AG10803 (cell line): ENCODE measurements around the gene GAL.

ENCODE experiments used
- DNase-seq: peaks from one replicate; pipeline ENCODE4 v3.0.0; 2010; ENCODE audit warnings: low read depth
- H3K4me3 ChIP-seq: 2 replicates; pipeline ENCODE4 v1.5.1; 2011; ENCODE audit warnings: mild to moderate bottlenecking, low read length, control low read depth
- CTCF ChIP-seq: conservative IDR thresholded peaks from 2 replicates; pipeline ENCODE4 v1.5.1; 2011; ENCODE audit warnings: mild to moderate bottlenecking, low read length, control low read depth, inconsistent platforms

The GAL gene

GRCh38 chr11:68715456-68716122, 31.2 kb downstream of the GAL start:
- no peak for TF ChIP-seq CTCF
- H3K4me3 ChIP-seq: no peak overlapping the region
- DNase-seq: no peak

GRCh38 chr11:68721075-68721474, 36.7 kb downstream of the GAL start:
- DNase-seq: no peak
- no peak for TF ChIP-seq CTCF

GRCh38 chr11:68722143-68722542, 37.8 kb downstream of the GAL start:
- DNase-seq: no peak

More at GRCh38 chr11:68721075-68721474, 36.7 kb downstream of the GAL start:
- no peak overlapping the region for H3K4me3 ChIP-seq

GRCh38 chr11:68724293-68724692, 39.9 kb downstream of the GAL start:
- no peak overlapping the region for H3K4me3 ChIP-seq
- DNase-seq: no peak
- TF ChIP-seq CTCF: no peak

More at GRCh38 chr11:68722143-68722542, 37.8 kb downstream of the GAL start:
- no peak for TF ChIP-seq CTCF
- no peak overlapping the region for H3K4me3 ChIP-seq

- no peak for TF ChIP-seq CTCF
- no peak overlapping the region for H3K4me3 ChIP-seq
- no peak for DNase-seq
These were observed 43.4 kb downstream of the GAL start for GRCh38 chr11:68727783-68728182.

GRCh38 chr11:68734111-68734510, 49.8 kb downstream of the GAL start:
- DNase-seq: no peak
- H3K4me3 ChIP-seq: no peak overlapping the region
- TF ChIP-seq CTCF: no peak

- no peak for DNase-seq
- no peak overlapping the region for H3K4me3 ChIP-seq
- no peak for TF ChIP-seq CTCF
These were observed 50.8 kb downstream of the GAL start for GRCh38 chr11:68735125-68735524.
